GM18505 (cell line): ENCODE measurements around the gene SLC39A11.
"Not testable (repeated sequence)": the region's sequence is repeated elsewhere in the genome, so short reads cannot be mapped to it uniquely, and the experiment has no call there.

Experiments used
- ATAC-seq: cut with Tn5 transposase; IDR thresholded peaks from one replicate; pipeline ENCODE4 v1.9.1; 2021; ENCODE audit not compliant: unreplicated experiment
- POLR2A ChIP-seq: IDR thresholded peaks from 4 replicates; pipeline ENCODE4 v1.6.1; 2011; ENCODE audit warnings: borderline replicate concordance; ENCODE audit not compliant: insufficient read depth, insufficient read length; ENCODE audit errors: extremely low read depth

Gene SLC39A11

DNA sequence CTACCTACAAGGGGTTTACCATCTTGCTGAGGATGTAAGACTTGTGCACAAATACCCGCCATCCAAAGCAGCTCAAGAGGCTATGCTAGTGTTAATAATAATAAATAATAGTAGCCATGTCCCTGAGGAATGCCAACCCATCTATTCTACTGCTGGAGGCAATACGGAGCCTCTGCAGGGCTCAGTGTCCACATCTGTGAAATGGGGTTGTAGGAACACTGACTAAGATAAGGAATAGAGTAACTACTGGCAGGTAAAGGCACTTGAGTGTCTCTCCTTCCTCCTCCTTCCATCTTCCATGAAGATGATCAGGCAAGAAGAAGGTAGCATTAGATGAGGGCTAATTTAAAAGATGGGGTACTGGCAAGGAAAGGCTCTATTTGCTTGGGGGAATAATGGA, 295.3 kb downstream of the SLC39A11 start:
- ATAC-seq: no peak
- no peak for TF ChIP-seq POLR2A

DNA sequence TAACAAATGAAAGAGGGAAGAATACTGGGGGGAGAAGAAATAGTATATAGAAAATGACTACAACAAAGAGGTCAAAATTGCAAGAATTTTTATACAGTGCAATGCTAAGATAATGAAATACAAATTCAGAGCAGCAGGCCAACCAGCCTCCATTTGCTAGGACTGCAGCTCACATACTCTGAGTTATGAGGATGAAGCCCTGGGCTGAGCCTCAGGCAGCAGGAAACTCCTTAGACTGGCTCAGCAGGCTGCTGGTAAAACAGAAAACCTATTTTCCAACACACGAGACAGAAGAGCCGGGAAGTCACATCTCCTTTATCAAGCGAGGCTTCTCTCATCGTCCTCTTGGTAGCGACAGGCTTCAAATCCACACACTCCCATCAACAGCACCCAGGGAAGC, 296.5 kb downstream of the SLC39A11 start:
- no peak for ATAC-seq
- TF ChIP-seq POLR2A: no peak

DNA sequence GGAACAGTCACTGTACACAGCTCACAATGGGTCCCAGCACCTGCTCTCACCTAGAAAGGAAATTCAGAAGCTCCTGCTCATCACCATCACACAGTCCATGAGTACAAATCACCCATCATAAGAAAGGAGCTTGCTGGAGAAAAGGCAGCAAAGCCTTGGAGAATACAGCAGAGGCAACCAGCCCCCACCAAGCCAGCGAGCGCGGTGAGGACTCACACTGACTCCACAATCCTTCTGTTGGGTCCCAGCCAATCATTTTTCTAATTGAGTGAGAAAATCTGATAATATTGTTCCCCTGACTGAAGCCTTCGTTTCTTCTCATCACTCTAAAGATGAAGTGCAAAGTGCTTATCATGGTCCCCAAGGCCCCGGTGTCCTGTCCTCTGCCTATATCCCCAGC, 298.3 kb downstream of the SLC39A11 start:
- TF ChIP-seq POLR2A: no peak
- ATAC-seq: no peak

- TF ChIP-seq POLR2A: no peak
- ATAC-seq: no peak
These were observed 299.7 kb downstream of the SLC39A11 start for GRCh38 chr17:72792771-72793170.

DNA sequence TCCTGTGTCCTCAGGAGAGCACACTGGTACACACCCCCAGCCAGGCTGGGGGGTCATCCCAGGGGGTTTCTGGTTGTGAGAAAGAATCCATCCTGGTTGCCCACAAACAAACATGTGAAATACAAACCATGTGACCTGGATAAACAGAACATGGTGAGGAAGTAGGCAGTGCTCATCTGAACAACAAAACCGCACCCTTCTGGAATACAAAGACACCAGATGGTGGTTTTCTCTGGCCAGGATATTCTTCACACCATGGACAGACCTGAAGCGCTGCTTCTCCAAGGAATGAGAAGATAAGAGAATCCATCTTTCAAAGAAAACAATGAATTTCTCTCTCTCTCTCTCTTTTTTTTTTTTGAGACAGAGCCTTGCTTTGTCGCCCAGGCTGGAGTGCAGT, 302.3 kb downstream of the SLC39A11 start:
- no peak for ATAC-seq
- no peak for TF ChIP-seq POLR2A

DNA sequence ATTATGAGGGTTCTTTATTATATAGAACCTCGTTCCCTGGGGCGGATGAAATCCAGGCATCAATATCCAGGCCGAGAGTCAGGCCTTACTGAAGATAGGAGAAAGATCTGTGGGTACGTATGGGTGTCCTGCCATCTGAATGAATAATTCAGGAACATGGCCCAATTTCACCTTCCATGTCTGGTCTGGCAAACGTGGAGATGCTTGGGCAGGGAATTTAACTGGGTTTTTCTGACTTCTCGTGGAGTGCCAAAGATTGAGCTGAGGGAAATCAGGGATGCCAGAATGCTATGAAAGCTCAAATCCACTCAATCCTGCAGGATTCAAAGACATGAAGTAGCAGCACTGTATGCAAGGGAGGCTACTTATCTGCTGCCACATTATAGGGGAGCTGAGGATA, 302.8 kb downstream of the SLC39A11 start:
- no peak for TF ChIP-seq POLR2A
- no peak for ATAC-seq

DNA sequence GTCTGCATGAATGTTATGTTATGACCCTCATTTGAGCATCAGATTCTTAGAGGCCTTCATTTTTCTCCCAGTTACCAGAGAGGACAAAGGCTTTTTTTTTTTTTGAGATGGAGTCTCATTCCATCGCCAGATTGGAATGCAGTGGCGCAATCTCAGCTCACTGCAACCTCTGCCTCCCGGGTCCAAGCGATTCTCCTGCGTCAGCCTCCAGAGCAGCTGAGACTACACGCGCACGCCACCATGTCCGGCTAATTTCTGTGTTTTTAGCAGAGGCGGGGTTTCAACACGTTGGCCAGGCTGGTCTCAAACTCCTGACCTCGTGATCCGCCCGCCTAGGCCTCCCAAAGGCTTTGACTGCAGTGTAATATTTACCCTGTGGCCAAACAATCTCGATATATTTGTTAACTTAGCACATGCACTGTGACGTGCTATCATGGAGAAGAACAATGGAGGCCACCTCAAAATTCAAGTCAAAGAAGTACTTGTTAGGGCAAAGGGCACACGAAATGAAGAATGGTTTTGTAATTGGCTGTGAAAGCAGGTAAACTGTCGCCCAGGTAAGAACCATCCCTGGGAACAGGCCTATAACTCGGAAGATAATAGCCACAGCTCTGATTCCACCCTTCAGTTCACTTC, 303.4 kb downstream of the SLC39A11 start:
- no peak for ATAC-seq
- TF ChIP-seq POLR2A: no peak

DNA sequence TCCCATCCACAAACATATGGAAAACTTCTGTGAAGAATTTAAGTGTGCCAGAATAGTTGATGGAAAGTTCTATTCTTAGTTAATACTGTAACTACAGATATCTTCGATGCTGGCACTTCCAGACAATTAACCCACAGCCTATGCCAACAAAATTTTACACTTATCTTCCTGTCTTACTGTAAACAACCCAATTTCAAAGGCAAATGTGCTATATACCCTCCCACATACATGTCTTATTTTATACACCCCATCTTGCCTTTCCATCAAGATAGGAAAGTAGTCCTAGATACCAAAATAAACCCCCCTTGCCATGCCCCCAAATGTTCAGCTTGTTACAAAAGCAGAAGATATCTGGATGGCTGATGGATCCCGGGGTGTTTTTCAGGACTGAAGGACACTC, 306.3 kb downstream of the SLC39A11 start:
- no peak for ATAC-seq
- no peak for TF ChIP-seq POLR2A

DNA sequence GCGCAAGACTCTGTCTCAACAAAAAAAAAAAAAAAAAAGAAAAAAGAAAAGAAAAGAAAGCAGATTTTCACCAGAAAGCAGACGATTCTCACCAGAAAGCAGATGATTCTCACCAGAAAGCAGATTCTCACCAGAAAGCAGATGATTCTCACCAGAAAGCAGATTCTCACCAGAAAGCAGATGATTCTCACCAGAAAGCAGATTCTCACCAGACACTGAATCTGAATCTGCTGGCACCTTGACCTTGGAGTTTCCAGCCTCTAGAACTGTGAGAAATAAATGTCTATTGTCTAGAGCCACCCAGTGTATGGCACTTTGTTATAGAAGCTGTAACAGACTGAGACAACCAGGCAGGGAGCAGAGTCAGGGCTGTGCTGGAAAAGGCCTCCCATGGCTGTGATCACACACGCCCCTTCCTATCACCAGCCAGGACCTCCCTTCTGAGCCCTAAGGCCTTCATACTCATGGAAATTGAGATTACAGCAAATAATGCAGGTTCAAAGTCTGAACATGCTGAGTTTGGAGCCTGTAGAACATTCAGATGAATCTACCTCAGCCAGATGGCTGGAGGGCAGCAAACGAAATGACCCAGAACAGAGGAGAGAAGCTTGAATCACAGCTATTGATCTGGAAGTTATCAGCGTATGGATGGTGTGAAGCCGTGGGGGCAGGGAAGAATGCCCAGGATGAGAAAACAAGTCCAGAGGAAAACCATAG, 309.3 kb downstream of the SLC39A11 start:
- ATAC-seq: no peak
- no peak for TF ChIP-seq POLR2A

- not testable (repeated sequence) for ATAC-seq
These were observed 310.1 kb downstream of the SLC39A11 start for GRCh38 chr17:72782437-72782836.

- no peak for TF ChIP-seq POLR2A
- no peak for ATAC-seq
These were observed 314.0 kb downstream of the SLC39A11 start for GRCh38 chr17:72778169-72779151.

DNA sequence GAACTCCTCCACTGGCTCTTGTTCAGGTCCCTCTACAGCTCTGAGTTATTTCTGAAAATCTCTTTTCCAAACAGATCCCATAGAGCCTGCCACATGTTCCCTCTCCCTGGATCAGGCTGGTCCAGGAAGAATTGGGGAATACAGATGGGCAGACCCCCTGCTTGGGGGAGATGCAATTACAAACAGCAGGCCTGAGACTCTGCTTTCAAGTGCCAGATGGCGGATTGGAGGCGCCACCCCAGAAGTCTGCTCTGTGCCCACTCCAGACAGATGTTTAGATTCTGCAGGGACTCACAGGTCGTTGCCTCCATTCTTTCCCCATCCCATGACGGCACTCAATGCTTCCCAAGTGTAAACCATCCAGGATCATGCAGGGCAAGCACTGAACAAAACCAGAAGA, 316.6 kb downstream of the SLC39A11 start:
- TF ChIP-seq POLR2A: no peak
- no peak for ATAC-seq

DNA sequence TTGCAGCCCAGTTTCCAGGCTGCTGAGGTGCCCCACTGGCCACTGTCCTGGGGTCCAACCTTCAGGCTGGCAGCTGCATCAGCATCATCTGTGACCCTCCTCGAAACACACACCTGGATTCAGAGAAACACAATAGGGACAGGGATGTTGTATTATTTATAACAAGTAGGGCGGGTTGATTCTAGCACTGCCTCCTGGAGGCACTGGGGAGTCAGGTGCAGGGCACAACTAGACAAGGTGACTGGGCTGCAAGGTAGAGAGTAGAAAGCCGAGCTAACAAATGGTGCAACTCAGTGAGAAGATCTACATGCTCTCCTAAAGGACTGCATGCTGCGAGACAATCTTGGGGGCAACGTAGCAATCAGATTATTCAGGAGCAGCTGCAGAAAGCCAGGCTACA, 317.3 kb downstream of the SLC39A11 start:
- TF ChIP-seq POLR2A: no peak
- ATAC-seq: no peak
